ENCODE data around the gene SMIM45.
A peak's percentile ranks its signal among the peaks of the same experiment; 100 is the strongest.

Gene SMIM45

DNA sequence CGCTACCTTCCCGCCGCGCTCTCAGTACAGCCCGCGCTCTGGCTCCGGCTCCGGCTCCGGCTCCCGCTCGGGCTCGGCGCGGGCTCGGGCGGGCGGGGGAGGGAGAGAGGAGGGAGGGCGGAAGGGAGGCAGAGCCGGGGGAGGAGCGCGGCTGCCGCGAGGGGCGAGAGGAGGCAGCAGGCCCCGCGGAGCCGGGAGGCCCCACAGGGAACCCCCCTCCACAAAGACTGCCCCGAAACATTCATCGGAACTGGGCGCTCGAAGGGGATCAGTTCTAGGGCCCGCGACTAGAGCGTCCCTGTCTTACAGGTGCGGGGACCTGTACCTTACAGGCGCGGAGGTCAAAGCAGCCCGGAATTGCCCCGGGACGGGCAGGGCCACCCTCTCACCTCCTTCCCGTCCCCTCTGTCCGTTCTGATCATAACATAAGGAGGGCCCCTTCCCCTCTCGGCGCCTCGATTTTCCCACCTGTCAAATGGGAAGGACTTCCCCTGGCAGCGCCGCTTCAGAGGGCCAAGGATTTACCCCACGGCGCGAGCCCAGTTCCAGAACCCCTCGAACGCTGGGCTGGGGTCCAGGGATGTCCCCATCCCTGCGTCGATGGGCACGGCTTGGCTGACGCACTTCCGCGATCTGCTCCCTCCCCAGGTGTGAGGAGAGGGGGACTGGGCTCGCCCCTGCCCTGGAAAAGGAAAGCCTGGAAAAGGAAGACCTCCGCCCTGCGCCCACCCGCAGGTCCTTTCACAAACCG is 36.7 kb upstream of the SMIM45 start, which contains the start of gene SHISA8:
SHISA8 (minus strand) TSS at position 40 of the 751 bp plus-strand sequence. CDS start 407 bp downstream, outside the sequence.
- peak; percentile 33 to 47 for DNase-seq (ENCODE audit: low read depth in 2 of 2, low spot score in 1 of 2)

DNA sequence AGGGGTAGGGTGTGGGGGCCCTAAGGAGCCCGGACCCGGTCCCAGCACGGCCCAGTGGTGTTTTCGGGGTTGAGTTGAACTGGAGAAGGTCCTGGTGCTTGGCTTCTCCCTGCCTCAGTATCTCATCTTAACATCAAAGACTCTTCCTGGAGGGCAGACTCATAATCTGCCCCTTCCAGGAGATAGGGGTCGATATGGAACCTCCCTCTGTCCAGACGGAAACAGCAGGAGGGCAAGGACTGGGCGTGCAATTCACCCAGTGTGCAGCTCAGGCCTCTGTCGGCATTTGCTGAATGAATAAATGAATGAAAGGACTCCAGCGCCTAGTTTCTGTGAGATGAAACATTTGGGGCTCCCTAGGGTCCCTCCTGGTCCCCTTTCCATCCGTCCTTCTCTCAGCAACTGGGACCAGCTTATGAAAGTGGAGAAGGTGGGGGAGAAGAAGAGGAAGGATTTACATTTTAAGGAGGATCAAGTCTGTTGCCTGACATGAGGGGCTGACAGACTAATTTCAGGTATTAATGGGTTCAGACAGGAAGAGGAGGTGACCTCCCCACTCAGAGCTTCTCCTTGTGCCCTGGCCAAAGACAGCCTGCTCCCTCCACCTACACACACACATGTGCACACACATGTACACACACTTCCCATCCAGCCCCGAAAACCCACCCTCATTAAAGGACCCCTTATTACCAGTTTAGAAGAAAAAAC is 36.0 kb upstream of the SMIM45 start:
- DNase-seq (ENCODE audit: low read depth in 2 of 2, low spot score in 1 of 2): no peak

DNA sequence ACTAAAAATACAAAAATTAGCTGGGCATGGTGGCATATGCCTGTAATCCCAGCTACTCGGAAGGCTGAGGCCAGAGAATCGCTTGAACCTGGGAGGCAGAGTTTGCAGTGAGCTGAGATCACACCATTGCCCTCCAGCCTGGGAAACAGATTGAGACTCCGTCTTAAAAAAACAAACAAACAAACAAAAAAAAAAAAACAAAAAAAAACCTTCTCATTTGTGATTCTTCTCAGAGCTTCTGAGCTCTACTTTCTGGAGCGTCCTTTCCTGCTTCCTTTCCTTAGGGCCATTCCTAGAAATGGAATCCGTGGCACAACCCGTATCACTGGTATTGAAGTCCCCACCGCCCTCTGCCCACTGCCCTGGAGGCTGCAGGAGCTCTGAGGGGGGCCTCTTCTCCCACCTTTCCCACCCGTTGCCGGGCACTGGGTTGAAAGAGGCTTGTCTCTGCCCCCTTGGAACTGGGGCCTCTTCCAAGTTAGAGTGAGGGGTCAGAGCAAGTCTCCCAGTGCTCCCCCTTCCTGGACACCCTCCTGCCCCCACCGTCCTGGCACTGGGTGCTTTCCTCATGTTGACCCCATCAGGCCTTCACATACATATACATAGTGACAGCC is 35.1 kb upstream of the SMIM45 start:
- DNase-seq (ENCODE audit: low read depth in 2 of 2, low spot score in 1 of 2): no peak

DNA sequence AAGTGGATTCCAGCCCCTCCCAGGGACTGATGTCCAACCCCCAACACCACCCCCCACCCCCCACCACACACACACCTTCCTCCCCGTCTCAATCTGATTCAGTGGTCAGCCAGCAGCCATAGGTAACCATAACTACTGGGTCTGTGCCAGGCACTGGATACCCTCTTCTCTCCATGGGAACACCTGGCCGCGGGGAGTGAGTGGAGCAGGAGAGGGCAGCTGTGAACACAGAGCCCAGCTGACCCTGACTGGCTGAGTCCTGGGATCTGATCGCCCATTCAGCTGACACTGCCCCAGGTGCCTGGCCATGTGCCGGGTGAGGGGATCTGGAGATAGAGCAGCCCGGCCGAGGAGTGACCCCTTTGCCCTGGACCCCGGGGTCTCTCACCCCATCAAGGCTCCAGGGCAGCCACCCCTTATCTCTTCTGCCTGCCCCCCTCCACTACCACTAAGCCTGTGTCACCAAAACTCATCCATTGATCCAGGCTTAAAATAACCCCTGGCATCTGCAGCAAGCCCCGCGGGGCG is 34.5 kb upstream of the SMIM45 start:
- no peak for DNase-seq (ENCODE audit: low read depth in 2 of 2, low spot score in 1 of 2)

DNA sequence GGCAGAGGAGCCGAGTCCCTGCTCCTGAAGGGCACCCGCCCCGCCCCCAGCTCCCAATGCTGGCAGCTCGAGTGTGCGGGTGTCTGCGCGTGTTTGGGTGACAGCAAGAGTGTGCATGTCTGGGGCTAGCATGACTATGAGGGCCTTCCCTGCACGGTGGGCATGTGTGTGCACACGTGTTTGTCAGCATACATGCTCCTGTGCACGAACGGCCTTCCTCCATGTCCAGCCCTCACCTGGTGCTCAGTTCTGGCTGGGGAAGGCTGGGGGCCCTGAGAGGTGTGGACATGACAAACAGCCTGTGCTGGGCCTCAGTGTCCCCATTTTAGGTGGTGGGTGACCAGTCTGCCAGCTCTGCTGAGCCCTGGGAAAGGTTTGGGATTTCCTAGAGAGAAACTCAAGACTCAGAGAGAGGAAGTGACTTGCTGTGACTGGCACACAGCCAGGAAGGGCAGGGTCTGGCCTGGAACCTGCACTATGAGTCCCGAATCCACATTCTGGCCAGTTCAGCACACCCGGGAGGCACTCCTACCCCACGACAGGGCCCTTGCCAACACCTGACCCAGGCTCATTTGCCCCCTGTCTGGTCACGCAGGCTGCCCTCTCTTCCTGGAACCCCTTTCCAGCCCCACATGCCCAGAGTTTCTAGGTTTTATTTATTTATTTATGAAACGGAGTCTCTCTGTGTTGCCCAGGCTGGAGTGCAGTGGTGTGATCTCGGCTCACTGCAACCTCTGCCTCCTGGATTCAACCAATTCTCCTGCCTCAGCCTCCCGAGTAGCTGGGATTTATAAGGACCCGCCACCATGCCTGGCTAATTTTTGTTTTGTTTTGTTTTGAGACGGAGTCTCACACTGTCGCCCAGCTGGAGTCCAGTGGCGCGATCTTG is 33.8 kb upstream of the SMIM45 start:
- DNase-seq (ENCODE audit: low read depth in 2 of 2, low spot score in 1 of 2): no peak

DNA sequence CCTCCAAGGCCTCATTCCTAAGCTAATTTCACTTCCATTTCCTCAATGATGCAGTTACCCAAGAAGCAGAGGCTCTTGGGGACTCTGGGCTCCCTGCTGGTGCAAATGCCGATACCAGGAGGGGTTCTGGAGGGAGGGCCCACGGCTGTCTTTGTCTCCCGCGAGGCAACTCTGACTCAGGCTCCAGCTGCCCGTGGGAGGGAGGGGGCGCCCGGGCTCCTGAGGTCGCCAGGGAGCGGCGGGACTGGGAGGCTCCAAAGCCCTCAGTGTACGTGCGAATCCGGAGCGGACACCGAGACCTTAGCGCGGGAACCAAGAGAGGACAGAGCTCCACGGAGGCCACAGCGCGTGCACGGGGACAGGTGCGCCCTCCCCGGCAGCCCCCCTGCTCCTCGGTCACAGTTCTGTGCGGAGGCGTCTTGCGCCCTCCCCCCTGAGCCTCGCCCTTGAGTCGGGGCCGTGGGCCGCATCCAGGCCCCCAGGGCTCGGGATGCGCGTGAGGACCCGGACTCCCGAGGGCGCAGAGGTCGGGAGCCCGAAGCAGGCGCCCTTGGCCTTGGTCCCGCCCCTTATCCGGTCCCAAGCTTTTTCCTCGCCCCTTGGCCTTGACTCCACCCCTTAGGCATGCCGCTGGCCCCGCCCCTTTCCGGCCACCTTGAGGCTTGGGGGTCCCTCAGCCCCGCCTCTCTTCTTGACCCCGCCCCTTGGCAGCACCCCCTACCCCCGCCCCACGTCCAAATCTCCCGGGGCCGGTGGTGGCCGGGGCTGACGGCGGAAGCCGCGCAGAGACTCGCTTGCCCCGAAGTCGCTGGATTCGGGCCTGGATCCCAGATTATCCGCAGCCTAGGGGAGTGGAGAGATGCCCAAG is 32.4 kb upstream of the SMIM45 start:
- peak in 1 of 2 donors; percentile 31 for DNase-seq (ENCODE audit: low read depth in 2 of 2, low spot score in 1 of 2)

DNA sequence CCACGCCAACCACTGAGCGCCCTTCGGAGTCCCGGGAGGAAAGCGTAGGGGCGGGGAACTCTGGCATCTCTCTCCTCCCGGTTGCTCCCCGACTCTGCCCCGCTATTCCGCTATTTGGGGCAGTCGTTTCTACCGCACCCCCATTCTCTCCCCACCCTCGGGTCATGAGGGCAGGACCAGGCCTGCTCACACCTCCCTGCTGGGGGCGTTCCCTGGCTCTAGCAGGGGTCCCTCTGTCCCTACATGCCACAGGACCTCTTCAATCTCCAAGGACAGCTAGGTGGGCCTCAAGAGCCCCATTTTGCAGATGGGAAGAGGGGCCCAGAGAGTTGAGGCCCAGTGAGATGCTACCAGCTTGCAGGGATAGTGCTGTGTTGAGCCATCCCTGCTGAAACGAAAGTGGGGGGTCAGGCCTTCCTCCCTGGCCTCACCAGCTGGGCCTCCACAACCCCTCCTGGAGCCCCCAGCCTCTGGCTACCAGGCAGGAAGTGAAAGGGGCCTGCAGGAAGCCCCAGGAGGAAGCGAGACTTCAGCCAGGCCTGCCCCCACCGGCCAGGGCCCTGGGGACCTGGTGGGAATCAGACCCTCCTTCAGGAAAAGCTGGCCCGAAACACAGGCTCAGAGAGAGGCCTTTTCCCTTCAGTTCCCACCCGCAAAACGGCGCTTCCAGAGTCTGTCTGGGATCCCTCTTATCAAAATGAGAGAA is 31.5 kb upstream of the SMIM45 start:
- DNase-seq (ENCODE audit: low read depth in 2 of 2, low spot score in 1 of 2): no peak

DNA sequence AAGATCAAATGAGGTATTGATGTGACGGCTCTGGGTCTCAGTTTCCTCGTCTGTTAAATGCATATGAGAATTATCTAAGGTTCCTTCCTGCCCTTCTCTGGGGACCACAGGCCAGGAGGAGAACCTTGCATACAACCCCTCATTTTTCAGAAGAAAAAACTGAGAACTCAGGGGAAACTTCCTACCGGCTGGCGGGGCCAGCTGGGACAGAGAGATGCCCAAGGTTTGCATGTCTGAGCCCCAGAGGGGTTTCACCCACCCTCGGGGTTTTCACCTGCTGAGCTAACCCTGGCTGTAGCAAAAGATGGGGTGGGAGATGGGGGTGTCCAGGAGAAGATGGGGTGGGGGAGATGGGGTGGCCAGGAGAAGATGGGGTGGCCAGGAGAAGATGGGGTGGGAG is 29.6 kb upstream of the SMIM45 start:
- no peak for DNase-seq (ENCODE audit: low read depth in 2 of 2, low spot score in 1 of 2)

DNA sequence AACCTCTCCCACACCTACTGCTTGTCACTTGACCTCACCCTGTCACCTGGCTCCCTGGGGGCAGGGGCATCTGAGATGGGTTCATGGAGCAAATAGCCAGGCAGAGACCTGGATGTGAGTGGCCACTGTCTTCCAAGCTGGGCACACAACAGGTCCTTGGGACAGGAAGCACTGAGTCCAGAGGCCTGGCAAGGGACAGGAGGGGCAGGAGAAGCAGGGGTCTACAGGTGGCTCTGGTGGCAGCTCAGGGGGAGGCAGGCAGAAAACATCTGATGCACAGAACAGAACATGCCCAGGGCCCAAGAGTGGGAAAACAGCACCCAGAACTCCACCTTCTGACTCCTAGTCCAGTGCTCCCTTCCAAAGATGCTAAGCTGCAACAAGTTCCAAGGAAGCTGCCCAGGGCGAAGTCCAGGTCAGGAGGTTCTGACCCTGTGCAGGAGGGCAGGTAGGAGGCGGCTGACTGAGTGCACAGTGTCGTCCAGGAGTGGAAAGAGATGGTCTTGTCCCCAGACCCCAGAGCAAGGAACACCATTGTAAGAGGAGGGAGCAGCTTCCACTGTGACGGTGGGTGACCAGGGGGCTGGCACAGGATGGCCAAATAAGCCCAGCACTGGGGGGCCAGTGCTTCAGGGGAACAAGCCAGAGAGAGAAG is 28.9 kb upstream of the SMIM45 start:
- no peak for DNase-seq (ENCODE audit: low read depth in 2 of 2, low spot score in 1 of 2)

DNA sequence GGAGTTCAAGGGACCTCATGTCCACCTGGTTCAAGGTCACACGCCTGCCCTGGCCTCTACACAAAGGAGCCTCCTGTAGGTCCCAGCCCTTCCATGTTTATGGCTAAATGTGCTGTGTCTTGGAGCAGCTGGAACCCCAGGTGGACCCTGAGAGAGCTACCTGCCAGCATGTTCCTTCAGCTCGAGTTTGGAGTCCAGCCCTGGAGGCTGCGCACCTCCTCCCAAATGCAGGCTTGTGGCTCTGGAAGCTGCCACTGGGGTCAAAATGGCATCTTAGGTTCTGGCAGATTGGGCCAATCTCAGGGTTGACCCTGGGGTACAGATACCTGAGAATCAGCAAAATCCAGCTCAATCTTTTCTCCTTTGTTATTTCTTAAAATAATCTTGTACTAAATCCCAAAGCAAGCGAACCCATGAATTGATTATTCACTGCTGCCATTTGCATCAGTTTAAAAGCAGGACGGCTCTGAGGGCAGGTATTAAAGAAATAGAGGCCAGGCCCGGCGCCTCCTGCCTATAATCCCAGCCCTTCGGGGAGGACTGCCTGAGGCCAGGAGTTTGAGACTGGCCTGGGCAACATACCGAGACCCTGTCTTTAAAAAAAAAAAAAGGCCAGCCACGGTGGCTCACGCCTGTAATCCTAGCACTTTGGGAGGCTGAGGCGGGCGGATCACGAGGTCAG is 28.2 kb upstream of the SMIM45 start:
- DNase-seq (ENCODE audit: low read depth in 2 of 2, low spot score in 1 of 2): no peak

DNA sequence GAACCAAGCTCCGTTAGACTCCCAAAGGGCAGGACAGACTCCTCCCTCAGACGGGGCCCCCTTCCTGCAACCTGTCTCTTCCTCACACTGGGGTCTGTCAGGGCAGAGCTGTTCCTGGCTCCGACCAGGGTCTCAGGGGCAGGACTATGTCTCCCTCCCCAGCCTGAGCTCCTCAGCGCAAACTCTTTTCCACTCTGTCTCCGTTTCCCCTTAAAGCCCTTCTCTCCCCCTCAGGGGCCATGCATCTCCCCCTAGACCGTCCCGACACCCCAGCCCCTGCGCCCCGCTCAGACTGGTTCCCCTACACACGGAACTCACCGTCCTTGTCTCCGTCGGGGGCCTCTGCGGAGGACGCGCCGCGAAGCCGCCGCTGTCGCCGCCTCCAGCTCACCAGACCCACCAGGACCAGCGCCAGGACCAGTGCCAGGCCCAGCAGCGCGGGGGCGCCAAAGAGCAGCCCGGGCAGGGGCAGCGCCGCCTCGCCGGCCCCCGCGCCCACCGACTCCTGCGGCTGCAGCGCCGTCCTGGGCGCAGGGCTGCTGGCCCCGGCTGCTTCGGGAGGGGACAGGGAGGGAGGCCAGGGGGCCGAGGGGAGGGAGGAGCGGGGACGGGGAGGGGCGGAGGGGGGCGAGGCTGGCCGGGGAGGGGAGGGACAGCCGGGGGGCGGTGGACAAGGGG is 26.0 kb upstream of the SMIM45 start:
- DNase-seq (ENCODE audit: low read depth in 2 of 2, low spot score in 1 of 2): peak; percentile 33 to 50

DNA sequence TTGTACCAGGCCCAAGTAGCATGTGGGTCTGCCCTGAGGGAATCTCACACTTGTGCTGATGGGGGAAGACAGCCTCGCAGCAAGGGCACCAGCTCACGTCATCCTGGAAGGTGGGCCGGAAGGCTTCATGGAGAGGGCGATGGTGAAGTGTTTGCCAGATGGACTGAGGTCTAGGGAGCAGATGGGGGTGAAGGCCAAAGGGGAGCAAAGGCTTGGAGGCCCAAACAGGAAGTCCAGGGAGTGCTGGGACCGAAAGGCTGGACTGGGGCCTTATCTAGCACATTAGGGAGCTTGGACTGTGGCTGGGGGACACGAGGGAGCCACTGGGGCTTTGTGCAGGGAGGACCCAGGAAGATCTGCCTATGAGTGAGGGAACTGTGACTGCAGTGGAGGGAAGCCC is 24.1 kb upstream of the SMIM45 start:
- DNase-seq (ENCODE audit: low read depth in 2 of 2, low spot score in 1 of 2): no peak

DNA sequence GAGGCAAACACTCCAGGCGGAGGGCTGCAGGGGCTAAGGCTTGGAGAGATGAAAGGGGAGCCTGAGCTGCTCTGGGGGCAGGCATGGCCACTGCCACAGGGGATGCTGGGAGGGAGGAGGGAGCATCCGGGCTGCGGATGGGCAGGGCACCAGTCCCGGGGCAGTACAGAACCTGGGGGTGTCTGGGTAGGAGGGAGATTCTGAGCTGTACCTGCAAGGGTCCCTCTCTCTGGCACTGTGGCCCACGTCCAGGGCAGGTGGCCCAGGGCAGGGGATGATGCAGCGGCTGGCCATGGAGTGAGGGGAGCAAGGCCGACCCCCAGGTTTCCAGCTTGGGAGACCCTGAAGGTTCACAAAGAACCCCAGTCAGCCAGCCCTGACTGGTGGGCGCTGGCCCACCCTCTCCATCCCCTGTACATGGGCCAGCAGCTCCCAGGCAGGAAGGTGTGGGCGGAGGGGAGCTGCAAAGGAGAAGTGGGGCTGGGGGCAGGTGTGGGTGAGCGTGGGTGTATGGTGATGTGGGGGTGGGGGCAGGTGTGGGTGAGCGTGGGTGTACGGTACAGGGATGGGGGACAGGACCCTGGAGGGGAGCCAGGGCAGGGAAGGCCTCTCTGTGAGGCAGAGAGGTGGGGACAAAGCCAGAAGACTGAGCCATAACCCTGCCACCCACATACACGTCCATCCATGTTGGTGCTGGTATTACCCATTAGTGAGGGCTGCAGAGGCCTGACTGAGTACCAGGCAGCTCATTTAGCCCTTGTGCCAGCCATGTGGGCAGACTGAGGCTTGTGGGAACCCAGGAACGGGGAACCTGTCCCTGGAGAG is 23.1 kb upstream of the SMIM45 start:
- no peak for DNase-seq (ENCODE audit: low read depth in 2 of 2, low spot score in 1 of 2)

DNA sequence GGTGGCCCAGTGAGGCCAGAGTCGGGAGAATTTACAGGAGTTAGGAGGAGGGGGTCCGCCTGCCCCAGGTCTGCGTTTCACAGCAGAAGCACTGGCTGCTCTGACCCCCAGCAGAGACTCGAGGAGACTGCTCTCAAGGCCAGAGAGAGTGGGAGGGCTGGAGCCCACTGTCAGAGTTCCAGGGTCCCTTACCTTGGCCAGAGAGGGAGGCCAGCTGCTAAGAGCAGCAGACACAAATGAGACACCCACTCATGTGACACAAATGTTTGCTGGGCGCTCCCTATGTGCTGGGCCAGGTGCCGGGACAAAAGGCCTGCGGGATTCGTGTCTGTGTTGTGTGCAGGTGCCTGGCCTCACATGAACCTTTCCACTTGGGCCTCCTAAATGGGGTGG is 22.5 kb upstream of the SMIM45 start:
- DNase-seq (ENCODE audit: low read depth in 2 of 2, low spot score in 1 of 2): no peak

DNA sequence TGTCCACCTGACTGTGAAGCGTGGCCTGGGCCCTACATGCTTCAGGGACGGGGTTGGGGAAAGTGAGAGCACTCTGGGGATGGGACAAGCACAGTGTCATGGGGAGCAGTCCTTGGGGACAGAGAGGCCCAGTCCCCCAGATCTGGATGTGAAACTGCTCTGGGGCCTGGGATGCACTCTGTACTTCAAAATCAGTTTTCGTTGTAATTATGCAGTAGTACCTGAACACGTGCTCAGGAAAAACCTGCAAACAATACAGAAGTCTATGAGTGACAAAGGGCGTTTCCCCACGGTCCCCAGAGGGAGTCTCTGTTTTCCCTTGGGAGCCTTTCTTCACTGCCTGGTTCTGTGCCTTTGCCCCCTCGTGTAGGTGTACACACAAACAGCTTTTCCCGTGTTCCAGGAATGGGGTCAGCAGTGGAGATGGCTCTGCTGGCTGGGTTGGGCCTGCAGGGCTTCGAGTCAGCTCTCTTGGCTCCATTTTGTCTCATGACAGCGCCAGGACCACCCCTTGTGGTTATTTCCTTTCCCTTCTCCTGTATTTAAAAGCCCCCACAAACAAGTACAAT is 20.2 kb upstream of the SMIM45 start:
- DNase-seq (ENCODE audit: low read depth in 2 of 2, low spot score in 1 of 2): no peak

DNA sequence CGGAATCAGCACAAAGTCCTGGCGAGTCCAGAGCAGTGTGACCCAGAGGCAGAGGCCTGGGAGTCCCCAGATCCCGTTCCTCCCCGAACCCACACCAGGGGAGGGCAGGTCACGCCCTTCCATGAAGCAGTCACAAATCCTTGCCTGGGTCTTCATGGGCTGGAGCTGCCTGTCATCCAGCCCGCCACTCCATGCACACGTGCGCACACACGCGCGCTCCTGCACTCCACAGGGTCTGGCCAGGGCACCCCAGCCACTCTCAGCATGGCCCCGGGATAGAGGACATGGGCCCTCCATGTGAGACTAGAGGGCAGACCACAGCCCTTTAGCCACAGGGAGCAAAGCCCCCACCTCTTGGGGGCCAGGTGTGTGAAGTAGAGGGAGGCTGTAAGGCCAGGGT is 19.6 kb upstream of the SMIM45 start:
- DNase-seq (ENCODE audit: low read depth in 2 of 2, low spot score in 1 of 2): no peak

All from stimulated activated CD8-positive, alpha-beta memory T cell treated with anti-CD3 and anti-CD28 coated beads, Interleukin-4, amount 100 ng/mL, for 4 hours (primary cell).